HCT116 (cell line): ENCODE data around the gene CILP2.

ENCODE experiments used
- CTCF ChIP-seq, 3 experiments: fragments of 200-600 bp in 1 of 3; sonication (generic) in 1 of 3; IDR thresholded peaks in 2 of 3; conservative IDR thresholded peaks in 1 of 3; 2 replicates each; pipeline ENCODE4 v1.5.1; 2012 to 2017; ENCODE audit warnings: low read depth in 2 of 3, low read length in 2 of 3, antibody characterized with exemption in 1 of 3, borderline replicate concordance in 1 of 3, control low read depth in 1 of 3, mild to moderate bottlenecking in 1 of 3, mixed read lengths in 1 of 3, mixed run types in 1 of 3, moderate library complexity in 1 of 3; ENCODE audit not compliant: insufficient read depth in 1 of 3
- EZH2 ChIP-seq: fragments of 200-600 bp; sonication (generic); IDR thresholded peaks from 2 replicates; pipeline ENCODE4 v1.6.1; 2017; ENCODE audit warnings: antibody characterized with exemption, mixed run types
- EZH2phosphoT487 ChIP-seq: fragments of 200-600 bp; IDR thresholded peaks from 2 replicates; pipeline ENCODE4 v1.6.1; 2018; ENCODE audit warnings: antibody characterized with exemption, borderline replicate concordance
- FOSL1 ChIP-seq: IDR thresholded peaks from 2 replicates; pipeline ENCODE4 v1.6.1; 2012; ENCODE audit warnings: low read depth
- RAD21 ChIP-seq: IDR thresholded peaks from 2 replicates; pipeline ENCODE4 v1.6.1; 2012; ENCODE audit warnings: low read depth, mild to moderate bottlenecking
- REST ChIP-seq: IDR thresholded peaks from 2 replicates; pipeline ENCODE4 v1.6.1; 2012; ENCODE audit warnings: low read depth
- TCF7L2 ChIP-seq: IDR thresholded peaks from 2 replicates; pipeline ENCODE4 v1.7.0; 2011; ENCODE audit warnings: borderline replicate concordance, inconsistent platforms; ENCODE audit not compliant: insufficient read depth, insufficient read length; ENCODE audit errors: extremely low read depth
- ZNF274 ChIP-seq: fragments of 200-500 bp; sonication (Bioruptor generic); IDR thresholded peaks from 2 replicates; pipeline ENCODE4 v1.6.1; 2014; ENCODE audit warnings: mild to moderate bottlenecking, low read depth, low read length, inconsistent platforms

- TF ChIP-seq EZH2phosphoT487 (no peak), TCF7L2 (no peak), CTCF (IDR thresholded peaks at IDR 0.05 in 2 of 3, conservative IDR thresholded peaks at IDR 0.05 in 1 of 3; ENCODE audit: borderline replicate concordance in 1 of 3, insufficient read depth in 1 of 3, low read depth in 2 of 3, low read length in 2 of 3) (no peak), REST (no peak), EZH2 (no peak), RAD21 (no peak), ZNF274 (no peak), FOSL1 (no peak; the same call in 1 of the 2 replicates)
Observed at GRCh38 chr19:19488875-19489690, 49.0 kb upstream of the CILP2 start.
